MCF 10A (cell line): ENCODE results near the gene SLC2A6. TPM values are rescaled to one million over a fixed set of nuclear protein-coding genes. Genes with fewer than 3 reads are reported as not detected.

Experiments used
- BruUV-seq: library from RNA; stranded (reverse); fragments of 400-500 nt; replicated peaks from 2 replicates; lab custom pipeline; 2021; lab: Mats Ljungman, UMichigan
- CTCF ChIA-PET: fragments of 300-600 bp; sonication (Branson Sonifier 250); formaldehyde crosslinking; extraction: SDS; loops from one replicate; lab custom pipeline; 2021; ENCODE audit warnings: antibody characterized with exemption, inconsistent platforms; lab: Yijun Ruan, JAX
- POLR2A ChIA-PET: fragments of 300-600, 350-650 bp; sonication (Branson Sonifier 250); formaldehyde crosslinking; extraction: SDS; loops from one replicate; lab custom pipeline; 2020; ENCODE audit warnings: antibody characterized with exemption, inconsistent platforms; lab: Yijun Ruan, JAX
- DNase-seq: peaks from one replicate; pipeline ENCODE4 v3.0.0-alpha.2; 2018; ENCODE audit not compliant: unreplicated experiment
- H3K27ac Mint-ChIP-seq: one replicate; pipeline ENCODE4 v1.8.0; 2022; ENCODE audit warnings: mild to moderate bottlenecking, low read depth, mixed read lengths; ENCODE audit not compliant: unreplicated experiment
- H3K27me3 Mint-ChIP-seq: one replicate; pipeline ENCODE4 v1.8.0; 2022; ENCODE audit warnings: mixed read lengths; ENCODE audit not compliant: insufficient read depth, unreplicated experiment
- H3K36me3 Mint-ChIP-seq: one replicate; pipeline ENCODE4 v1.8.0; 2022; ENCODE audit warnings: mild to moderate bottlenecking, moderate library complexity, mixed read lengths; ENCODE audit not compliant: insufficient read depth, unreplicated experiment
- H3K4me1 Mint-ChIP-seq: one replicate; pipeline ENCODE4 v1.8.0; 2022; ENCODE audit warnings: mixed read lengths; ENCODE audit not compliant: insufficient read depth, unreplicated experiment
- H3K4me3 Mint-ChIP-seq: one replicate; pipeline ENCODE4 v1.8.0; 2022; ENCODE audit warnings: mild to moderate bottlenecking, moderate library complexity, mixed read lengths; ENCODE audit not compliant: unreplicated experiment
- H3K9me3 Mint-ChIP-seq: one replicate; pipeline ENCODE4 v1.8.0; 2022; ENCODE audit warnings: mixed read lengths; ENCODE audit not compliant: unreplicated experiment
- intact Hi-C: fragments of 100-400 bp; cut with micrococcal nuclease; formaldehyde crosslinking; loops from 2 replicates; pipeline ENCODE4 v1.14.1; 2022
- total RNA-seq: library from RNA; stranded (reverse); gene quantifications from 2 replicates; pipeline ENCODE4 v1.2.3, GENCODE V29; 2022
- TF ChIP-seq, protein P1 (sequence below): fragments of 200-600 bp; IDR thresholded peaks from one replicate; pipeline ENCODE4 v1.8.0; 2022; ENCODE audit warnings: antibody characterized with exemption, mild to moderate bottlenecking; ENCODE audit not compliant: unreplicated experiment

SLC2A6 gene
- total RNA-seq, 1 experiment from 2014 or later, result 0.42 TPM

- H3K9me3 Mint-ChIP-seq, result no peaks in the 10 kb centered on the region
- peaks cover 2% of the 10 kb centered on the region for H3K36me3 Mint-ChIP-seq
- CTCF ChIA-PET, result interaction anchor here (0.6 to 1.3 kb wide), 2 partner anchors 13 to 16 kb away, joined by 5 read pairs; no protein-coding TSS in a partner anchor
- no peaks in the 10 kb centered on the region for H3K4me1 Mint-ChIP-seq
- no peaks in the 10 kb centered on the region for H3K27me3 Mint-ChIP-seq
- TF ChIP-seq, protein P1, sequence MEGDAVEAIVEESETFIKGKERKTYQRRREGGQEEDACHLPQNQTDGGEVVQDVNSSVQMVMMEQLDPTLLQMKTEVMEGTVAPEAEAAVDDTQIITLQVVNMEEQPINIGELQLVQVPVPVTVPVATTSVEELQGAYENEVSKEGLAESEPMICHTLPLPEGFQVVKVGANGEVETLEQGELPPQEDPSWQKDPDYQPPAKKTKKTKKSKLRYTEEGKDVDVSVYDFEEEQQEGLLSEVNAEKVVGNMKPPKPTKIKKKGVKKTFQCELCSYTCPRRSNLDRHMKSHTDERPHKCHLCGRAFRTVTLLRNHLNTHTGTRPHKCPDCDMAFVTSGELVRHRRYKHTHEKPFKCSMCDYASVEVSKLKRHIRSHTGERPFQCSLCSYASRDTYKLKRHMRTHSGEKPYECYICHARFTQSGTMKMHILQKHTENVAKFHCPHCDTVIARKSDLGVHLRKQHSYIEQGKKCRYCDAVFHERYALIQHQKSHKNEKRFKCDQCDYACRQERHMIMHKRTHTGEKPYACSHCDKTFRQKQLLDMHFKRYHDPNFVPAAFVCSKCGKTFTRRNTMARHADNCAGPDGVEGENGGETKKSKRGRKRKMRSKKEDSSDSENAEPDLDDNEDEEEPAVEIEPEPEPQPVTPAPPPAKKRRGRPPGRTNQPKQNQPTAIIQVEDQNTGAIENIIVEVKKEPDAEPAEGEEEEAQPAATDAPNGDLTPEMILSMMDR, result no peak
- POLR2A ChIA-PET, result no interaction called here
- DNase-seq, result no peak
- intact Hi-C loops, result no loop called here
- H3K27ac Mint-ChIP-seq, result no peak overlapping the region
- no TSS peak for BruUV-seq
- H3K4me3 Mint-ChIP-seq, result no peak overlapping the region
Observed at GRCh38 chr9:133470988-133471387, 7.9 kb downstream of the SLC2A6 start.

DNA sequence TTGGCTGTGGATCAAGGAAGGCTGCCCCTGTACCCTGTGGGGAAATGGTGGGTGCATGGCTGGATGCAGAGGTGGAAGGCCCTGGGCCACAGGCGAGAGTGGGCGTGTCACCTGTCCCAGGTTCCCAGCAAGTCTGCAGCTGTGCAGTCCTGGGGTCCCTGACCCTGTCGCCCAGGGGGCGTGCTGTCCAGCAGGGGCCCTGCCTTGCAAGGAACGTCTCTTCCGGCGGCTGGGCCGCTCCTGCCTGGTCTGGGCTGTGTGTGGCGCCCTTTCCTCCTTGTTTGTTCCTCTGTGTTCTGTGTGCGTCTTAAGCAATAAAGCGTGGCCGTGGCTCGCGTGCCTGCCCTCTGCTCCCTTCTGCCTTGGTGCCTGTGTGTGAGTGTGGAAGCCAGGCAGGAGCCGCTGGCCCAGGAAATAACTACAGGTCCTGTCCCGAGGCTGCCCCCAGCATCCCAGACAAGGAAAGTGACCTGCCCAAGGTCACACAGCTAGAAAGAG lies 8.4 kb downstream of the SLC2A6 start:
- H3K27me3 Mint-ChIP-seq, result no peaks in the 10 kb centered on the region
- no peak for DNase-seq
- intact Hi-C loops, result no loop called here
- H3K9me3 Mint-ChIP-seq, result no peaks in the 10 kb centered on the region
- no peak overlapping the region for H3K27ac Mint-ChIP-seq
- ChIA-PET CTCF (interaction anchor here (0.6 to 1.3 kb wide), 2 partner anchors 14 to 16 kb away, joined by 5 read pairs; no protein-coding TSS in a partner anchor), POLR2A (no interaction called here)
- no TSS peak for BruUV-seq
- H3K4me1 Mint-ChIP-seq, result no peaks in the 10 kb centered on the region
- H3K4me3 Mint-ChIP-seq, result no peak overlapping the region
- TF ChIP-seq, protein P1, result no peak
- H3K36me3 Mint-ChIP-seq, result no peaks in the 10 kb centered on the region

DNA sequence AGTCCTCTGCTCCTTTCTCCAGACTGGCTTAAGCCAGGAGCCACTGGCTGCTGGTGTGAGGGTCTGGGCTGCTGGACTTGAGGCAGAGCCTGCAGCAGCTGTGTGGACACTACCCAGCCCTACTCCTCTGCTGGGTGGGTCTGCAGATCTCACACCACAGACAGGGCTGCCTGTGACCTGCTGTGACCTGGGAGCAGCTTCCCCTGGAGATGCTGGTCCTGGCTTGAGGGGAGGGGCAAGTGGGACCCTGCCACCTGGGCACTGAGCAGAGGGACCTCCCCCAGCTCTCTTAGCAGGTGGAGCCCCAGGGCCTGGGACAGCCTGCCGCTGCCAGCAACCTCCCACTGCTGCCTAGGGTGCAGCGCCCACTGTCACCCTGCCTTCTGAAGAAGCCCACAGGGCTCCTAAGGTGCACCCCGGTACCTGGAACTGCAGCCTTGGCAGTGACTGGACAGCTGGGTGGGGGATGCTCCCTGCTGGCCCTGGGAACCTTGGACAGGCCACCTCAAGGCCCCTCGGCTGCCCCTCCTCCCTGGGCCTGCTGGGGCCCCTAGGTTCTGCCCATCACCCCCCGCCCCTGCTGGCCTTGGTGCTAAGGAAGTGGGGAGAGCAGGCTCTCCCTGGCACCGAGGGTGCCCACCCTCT lies 10.0 kb downstream of the SLC2A6 start:
- no TSS peak for BruUV-seq
- intact Hi-C loops, result no loop called here
- TF ChIP-seq, protein P1, result no peak
- POLR2A ChIA-PET, result no interaction called here
- Mint-ChIP-seq H3K36me3 (no peaks in the 10 kb centered on the region), H3K9me3 (no peaks in the 10 kb centered on the region), H3K4me1 (no peaks in the 10 kb centered on the region), H3K27me3 (no peaks in the 10 kb centered on the region), H3K4me3 (no peak overlapping the region), H3K27ac (no peak overlapping the region)
- DNase-seq, result no peak
- CTCF ChIA-PET, result interaction anchor here (0.6 to 1.0 kb wide), 2 partner anchors 16 to 262 kb away, joined by 3 read pairs; no protein-coding TSS in a partner anchor

DNA sequence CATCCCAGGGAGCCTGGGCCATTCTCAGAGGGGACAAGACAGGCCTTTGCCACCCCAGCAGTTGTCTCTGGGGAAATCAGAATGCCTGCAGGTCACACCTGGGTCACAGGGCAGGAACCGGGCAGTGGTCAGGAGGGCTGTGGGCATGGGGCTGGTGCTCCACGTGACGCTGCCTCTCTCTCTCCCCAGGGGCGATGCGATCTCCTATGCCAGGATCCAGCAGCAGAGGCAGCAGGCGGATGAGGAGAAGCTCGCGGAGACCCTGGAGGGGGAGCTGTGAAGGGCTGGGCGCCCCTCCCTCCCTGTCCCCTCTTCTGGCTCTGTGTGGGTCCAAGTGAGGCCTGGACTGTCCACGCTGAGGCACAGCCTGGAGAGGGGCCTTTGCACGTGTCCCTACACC lies 10.5 kb downstream of the SLC2A6 start:
- no peak for DNase-seq
- BruUV-seq, result no TSS peak
- Mint-ChIP-seq H3K4me3 (no peak overlapping the region), H3K4me1 (no peaks in the 10 kb centered on the region), H3K36me3 (no peaks in the 10 kb centered on the region), H3K9me3 (no peaks in the 10 kb centered on the region), H3K27ac (no peak overlapping the region), H3K27me3 (no peaks in the 10 kb centered on the region)
- TF ChIP-seq, protein P1, result no peak
- ChIA-PET CTCF (no interaction called here), POLR2A (no interaction called here)
- intact Hi-C loops, result no loop called here
